AG08395 (cell line): ENCODE data around the gene SH2D3A.
"Not testable (repeated sequence)": the region's sequence is repeated elsewhere in the genome, so short reads cannot be mapped to it uniquely, and the experiment has no call there.

Experiments used
- DNase-seq: peaks from one replicate; pipeline ENCODE4 v3.0.0; 2012; ENCODE audit warnings: mixed read lengths, low spot score

SH2D3A gene

DNA sequence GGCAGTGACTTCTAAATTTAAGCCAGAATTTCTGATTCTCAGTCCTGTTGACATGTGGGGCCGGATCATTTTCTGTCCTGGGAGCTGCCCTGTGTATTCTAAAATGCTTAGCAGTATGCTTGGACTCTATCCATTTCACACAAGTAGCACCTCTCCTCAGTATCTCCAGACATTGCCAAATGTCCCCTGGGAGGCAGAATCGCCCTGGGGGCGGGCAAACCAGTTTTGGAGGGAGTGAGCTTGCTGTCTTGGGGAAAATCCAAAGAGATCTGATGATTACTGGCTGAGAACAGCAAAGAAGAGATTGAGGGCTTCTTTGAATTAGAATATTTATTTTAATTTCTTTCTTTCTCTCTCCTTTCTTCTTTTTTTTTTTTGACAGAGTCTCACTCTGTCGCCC lies 21.7 kb upstream of the SH2D3A start:
- no peak for DNase-seq

DNA sequence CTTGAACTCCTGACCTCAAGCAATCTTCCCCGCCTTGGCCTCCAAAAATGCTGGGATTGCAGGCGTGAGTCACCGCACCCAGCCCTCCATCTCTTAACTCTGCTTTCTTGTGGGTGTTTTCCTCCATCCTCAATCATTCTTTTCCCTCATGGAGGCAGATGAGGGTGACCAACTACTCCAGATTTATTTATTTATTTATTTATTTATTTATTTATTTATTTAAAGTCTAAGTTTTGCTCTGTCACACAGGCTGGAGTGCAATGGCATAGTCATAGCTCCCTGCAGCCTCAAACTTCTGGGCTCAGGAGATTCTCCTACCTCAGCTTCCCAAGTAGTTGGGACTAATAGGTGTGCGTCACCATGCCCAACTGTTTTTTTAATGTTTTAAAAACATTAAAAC lies 20.2 kb upstream of the SH2D3A start:
- DNase-seq, result no peak

- DNase-seq, result no peak
These were observed 12.0 kb upstream of the SH2D3A start for GRCh38 chr19:6779206-6779605.

DNA sequence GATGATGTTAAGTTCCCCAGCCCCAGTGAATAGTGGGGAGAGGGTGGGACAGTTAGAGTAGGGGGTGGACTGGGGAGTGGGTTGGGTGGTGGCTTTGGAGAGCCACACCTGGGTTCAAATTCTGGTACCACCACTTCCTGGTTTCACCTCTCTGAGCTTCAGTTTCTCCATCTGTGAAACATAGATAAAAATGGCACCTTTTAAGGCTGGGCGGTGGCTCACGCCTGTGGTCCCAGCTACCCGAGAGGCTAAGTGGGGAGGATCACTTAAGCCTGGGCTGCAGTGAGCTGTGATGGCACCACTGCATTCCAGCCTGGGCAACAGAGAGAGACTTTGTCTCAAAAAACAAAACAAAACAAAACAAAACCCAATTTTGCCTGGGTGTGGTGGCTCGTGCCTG lies 11.2 kb upstream of the SH2D3A start:
- DNase-seq, result no peak

DNA sequence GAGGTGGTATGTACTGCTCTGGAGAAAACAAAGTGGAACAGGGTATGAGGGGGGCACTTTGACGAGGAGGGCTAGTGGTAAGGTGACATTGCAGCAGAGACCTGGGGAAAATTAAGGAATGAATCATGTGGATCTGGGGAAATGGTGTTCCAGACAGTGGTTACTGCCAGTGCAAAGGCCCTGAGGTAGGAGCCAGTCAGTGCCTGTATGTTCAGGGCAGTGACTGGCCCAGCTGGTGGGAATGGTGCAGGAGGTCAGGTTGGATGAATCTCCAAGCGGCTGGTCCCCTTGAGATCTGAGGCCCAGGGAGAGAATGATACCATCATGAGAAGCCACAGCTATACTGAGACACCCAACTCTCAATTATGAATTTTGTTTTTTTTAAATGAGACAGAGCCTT lies 10.2 kb upstream of the SH2D3A start:
- no peak for DNase-seq

GRCh38 chr19:6776999-6777398 lies 9.8 kb upstream of the SH2D3A start:
- DNase-seq, result no peak

GRCh38 chr19:6776045-6776444 lies 8.8 kb upstream of the SH2D3A start:
- not testable (repeated sequence) for DNase-seq

DNA sequence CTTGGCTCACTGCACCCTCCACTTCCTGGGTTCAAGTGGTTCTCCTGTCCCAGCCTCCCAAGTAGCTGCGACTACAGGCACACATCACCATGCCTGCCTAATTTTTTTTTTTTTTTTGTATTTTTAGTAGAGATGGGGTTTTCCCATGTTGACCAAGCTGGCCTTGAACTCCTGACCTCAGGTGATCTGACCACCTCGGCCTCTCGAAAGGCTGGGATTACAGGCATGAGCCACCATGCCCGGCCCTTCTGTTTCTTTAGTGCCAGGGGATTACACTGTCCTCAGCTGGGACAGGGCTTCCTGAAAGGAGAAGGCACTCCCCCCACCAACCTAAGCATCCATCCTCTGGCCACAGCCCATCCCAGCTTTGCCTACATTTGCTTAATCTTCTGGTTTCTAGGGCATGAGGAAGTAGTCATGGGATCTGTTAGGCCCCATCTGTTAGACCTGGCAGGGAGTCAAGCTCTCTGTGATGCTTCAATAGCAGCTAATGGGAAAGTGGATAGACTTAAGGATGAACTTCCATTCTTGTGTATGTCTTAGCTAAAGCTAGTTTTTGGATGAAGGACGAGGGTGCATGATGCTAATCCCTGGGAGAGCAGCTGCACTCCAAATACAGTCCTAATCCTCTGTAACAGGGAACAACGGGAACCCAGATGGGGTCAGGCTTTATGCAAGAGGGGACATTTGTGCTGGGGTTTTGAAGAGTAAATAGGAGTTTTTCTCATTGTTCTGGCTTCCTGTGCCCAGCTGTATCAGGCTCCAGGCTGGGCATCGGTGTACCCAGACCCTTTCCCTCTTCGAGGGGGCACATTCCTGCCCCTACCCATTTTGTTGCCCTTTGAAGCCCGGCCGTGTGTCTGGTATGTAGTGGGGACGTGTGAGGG lies 7.8 kb upstream of the SH2D3A start:
- DNase-seq, result no peak

DNA sequence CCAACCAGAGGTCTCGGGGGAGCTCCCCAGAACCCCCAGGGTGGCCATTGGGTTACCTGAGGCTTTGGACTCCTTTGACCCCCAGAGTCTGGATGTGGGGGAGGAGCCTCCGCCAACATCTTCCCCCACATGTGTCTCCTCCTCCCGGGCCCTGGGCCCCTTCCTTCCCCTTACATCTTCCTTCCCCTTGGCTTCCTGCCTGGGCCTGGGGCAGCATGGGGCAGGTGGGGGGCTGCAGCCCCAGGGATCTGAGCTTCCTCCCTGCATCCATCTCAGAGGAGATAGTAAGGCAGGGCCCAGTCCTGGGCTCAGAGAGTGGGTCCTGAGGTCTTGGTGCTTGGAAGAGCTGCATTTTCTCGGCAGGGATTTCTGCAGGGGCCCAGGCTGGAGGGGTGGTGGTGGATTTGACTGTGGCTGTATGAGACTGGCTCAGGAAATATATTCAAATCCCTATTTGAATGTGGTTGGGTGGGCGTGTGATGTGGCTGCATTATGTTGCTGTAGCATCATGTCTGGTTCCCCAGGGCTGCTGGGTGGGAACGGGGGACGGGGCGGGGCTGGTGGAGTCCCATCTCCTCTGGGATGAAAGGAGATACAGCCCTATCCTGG lies 6.2 kb upstream of the SH2D3A start:
- no peak for DNase-seq

- no peak for DNase-seq
These were observed 5.7 kb upstream of the SH2D3A start for GRCh38 chr19:6772866-6773322.

- no peak for DNase-seq
These were observed 5.0 kb upstream of the SH2D3A start, which contains the start of gene VAV1 for GRCh38 chr19:6772028-6772865. VAV1 (plus strand) TSS chr19:6772708; CDS start chr19:6772808, 100 bp downstream.

DNA sequence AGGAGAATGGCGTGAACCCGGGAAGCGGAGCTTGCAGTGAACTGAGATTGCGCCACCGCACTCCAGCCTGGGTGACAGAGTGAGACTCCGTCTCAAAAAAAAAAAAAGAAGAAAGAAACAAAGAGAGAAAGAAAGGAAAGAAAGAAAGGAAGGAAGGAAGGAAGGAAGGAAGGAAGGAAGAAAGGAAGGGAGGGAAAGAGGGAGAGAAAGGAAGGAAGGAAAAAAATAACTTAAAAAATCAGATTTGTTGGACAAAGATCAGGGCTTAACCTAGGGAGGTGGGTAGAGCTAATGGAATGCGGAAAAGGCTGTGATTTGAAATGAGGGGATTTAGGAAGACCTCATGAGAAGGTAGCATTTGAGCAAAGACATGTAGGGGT lies 4.4 kb upstream of the SH2D3A start:
- DNase-seq, result not testable (repeated sequence)

DNA sequence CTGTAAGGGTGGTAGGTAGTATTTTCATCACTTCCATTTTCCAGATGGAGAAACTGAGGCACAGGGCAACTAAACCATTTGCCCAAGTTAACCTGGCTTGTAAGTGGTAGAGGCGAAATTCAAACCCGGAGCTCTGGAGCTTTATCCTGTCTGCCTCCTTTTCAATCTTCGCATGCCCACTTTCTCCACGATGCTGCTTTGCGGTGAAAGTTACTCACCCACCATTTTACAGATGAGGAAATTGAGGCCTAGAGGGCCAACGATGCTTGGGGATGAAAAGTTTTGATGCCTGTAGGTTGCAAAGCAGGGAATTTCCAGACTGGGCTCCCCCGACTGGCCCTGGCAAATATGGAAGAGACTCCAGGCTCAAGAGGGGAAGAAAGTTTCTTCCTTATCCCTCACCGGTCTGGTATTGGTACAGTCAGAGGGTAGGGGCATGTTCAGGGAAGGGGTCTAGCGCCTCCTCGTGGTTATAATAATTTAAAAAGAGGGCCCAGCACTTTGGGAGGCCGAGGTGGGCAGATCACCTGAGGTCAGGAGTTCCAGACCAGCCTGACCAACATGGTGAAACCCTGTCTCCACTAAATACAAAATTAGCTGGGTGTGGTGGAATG lies 1.9 kb upstream of the SH2D3A start:
- DNase-seq, result peak; percentile 35

DNA sequence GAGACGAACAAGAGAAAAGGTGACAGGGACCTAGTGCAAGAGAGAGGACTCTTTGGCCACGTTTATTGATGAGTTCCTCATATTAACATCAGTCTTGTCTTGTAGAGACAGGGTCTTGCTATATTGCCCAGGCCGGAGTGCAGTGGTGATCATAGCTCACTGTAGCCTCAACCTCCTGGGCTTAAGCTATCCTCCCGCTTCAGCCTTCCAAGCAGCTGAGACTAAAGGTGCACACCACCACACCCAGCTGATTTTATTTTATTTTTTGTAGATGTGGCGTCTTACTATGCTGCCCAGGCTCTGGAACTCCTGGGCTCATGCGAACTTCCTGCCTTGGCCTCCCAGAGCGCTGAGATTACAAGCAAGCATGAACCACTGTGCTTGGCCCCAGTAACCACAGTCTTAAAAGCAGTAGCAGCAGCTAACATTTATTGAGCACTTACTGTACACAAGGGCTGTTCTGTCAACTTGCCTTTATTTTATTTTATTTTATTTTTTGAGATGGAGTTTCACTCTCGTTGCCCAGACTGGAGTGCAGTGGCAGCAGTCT lies 1.1 kb upstream of the SH2D3A start:
- DNase-seq, result no peak

DNA sequence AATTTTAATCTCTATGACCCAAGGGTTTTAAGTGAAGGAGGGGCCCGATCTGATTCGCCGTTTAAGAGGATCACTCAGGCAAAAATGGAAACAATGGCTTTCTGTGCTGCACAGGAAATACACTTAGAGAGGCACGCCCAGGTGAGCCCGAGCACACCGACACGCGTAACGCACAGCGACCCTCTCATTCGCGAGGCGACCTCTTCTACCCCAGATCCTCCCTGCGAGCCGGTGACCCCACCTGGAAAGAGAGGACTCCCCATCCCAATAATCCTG lies 216 bp downstream of the SH2D3A start:
- no peak for DNase-seq

DNA sequence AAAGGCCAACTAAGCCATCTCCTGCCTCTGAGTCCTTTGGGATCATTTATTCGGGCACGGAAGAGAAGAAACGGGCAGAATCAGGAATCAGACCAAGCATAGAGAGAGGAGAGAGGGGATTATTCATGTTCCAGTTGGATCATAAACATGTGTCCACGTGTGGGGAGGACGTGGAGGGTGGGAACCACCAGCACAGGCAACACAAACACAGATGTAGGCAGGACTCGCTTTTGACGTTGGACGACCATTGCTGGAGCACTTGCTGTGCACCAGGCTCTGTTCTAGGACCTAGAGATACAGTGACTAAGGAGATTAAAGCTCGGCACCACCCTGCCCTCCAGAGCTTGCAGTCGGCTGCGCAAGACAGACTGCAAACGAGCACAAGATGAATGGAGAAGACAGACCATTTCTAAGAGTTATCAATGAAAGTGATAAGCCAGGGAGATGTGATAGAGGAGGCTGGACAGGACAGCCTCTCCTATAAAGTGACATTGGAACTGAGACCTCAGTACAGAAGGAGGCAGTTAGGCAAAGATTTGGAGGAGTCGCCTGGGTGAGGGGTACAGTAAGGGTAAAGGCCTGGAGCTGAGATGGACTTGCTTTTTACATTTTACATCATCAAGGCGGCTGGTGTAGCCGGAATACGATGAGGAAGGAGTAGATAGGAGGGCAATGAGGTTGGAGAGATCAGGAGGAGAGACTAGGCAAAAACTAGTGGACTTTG lies 716 bp downstream of the SH2D3A start:
- no peak for DNase-seq

- no peak for DNase-seq
These were observed 1.4 kb downstream of the SH2D3A start for GRCh38 chr19:6765738-6766356.

DNA sequence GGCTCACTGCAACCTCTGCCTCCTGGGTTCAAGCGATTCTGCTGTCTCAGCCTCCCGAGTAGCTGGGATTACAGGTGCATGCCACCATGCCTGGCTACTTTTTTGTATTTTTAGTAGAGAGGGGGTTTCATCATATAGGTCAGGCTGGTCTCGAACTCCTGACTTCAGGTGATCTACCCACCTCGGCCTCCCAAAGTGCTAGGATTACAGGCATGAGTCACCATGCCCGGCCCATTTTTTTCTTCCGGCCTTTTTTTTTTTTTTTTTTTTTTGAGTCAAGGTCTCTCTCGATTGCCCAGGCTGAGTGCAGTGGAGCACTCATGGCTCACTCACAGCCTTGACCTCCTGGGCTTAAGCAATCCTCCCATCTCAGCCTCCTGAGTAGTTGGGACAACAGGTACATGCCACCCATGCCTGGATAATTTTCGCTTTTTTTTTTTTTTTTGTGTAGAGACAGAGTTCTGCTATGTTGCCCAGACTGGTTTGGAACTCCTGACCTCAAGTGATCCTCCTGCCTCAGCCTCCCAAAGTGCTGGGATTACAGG lies 4.9 kb downstream of the SH2D3A start:
- not testable (repeated sequence) for DNase-seq

DNA sequence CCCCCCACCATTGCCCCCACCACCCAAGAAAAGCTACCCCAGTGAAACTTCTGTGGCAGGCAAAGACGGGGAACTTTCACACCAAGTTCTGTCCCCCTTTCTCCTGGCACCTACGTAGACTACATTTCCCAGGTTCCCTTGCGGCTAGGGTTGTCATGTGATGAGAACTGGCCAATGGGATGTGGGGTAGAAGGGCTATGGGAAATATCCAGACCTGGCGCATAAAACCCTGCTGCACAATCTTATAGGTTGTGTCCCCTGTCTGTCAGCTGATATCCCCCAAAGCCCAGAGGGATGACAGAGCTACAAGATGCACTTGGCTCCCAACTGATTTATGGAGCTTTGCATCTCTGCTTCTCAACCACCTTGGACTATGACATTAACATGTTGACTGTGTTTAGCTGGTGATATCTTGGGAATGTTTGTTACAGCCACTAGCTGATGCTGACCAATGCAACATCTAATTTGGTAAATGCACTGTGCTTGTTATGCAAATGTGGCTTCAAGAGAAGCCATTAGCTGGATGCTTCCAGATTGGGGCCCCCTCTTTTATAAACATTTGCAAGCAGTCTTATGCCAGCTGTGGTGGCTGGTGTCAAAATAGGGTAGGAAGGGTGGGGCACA lies 6.1 kb downstream of the SH2D3A start:
- DNase-seq, result peak; percentile 37

GRCh38 chr19:6760606-6761005 lies 6.6 kb downstream of the SH2D3A start:
- DNase-seq, result no peak
